Keratinocyte (primary cell): ENCODE results near the gene FOS. TPM values are rescaled to one million over a fixed set of nuclear protein-coding genes. Genes with fewer than 3 reads are reported as not detected.

Experiments
- DNase-seq: peaks from one replicate; pipeline ENCODE4 v3.0.0-alpha.2; 2011; ENCODE audit warnings: low read depth, missing footprints, low spot score
- FAIRE-seq: peaks from 2 replicates; lab custom pipeline; 2011; peaks lifted over from hg19 to GRCh38; lab: Jason Lieb, UNC
- H2AFZ ChIP-seq: 2 replicates; pipeline ENCODE4 v1.6.0; 2012; ENCODE audit warnings: low read length, control low read depth, inconsistent platforms; ENCODE audit not compliant: control insufficient read depth
- H3K27ac ChIP-seq: 2 replicates; pipeline ENCODE4 v1.5.1; 2011; ENCODE audit warnings: low read length; ENCODE audit not compliant: control insufficient read depth, insufficient read depth
- H3K27me3 ChIP-seq: 3 replicates; pipeline ENCODE4 v1.6.0; 2011; ENCODE audit warnings: low read length; ENCODE audit not compliant: control insufficient read depth, insufficient read depth; ENCODE audit errors: extremely low read depth
- H3K36me3 ChIP-seq, 2 experiments: 2 replicates in 1 of 2; 3 replicates in 1 of 2; pipeline ENCODE4 v1.5.1; 2011; ENCODE audit warnings: low read length in 2 of 2, mild to moderate bottlenecking in 1 of 2; ENCODE audit not compliant: control insufficient read depth in 2 of 2, insufficient read depth in 2 of 2; ENCODE audit errors: extremely low read depth in 1 of 2
- H3K4me1 ChIP-seq: 3 replicates; pipeline ENCODE4 v1.5.1; 2011; ENCODE audit warnings: low read length; ENCODE audit not compliant: control insufficient read depth, insufficient read depth; ENCODE audit errors: extremely low read depth
- H3K4me2 ChIP-seq: 3 replicates; pipeline ENCODE4 v1.6.0; 2011; ENCODE audit warnings: low read depth, low read length; ENCODE audit not compliant: control insufficient read depth, insufficient read depth; ENCODE audit errors: extremely low read depth
- H3K4me3 ChIP-seq, 3 experiments: fragments of 200-600 bp in 1 of 3; sonication (generic) in 1 of 3; 2 replicates in 2 of 3; 3 replicates in 1 of 3; pipeline ENCODE4 v1.5.1; 2011 to 2016; ENCODE audit warnings: low read length in 3 of 3, mild to moderate bottlenecking in 3 of 3, control low read depth in 2 of 3, inconsistent platforms in 1 of 3, low read depth in 1 of 3, mixed read lengths in 1 of 3, mixed run types in 1 of 3, moderate library complexity in 1 of 3; ENCODE audit not compliant: control insufficient read depth in 2 of 3, insufficient read depth in 2 of 3; ENCODE audit errors: extremely low read depth in 1 of 3
- H3K79me2 ChIP-seq: 2 replicates; pipeline ENCODE4 v1.6.0; 2012; ENCODE audit warnings: low read length; ENCODE audit not compliant: control insufficient read depth, insufficient read depth
- H3K9ac ChIP-seq: 3 replicates; pipeline ENCODE4 v1.6.0; 2011; ENCODE audit warnings: low read length; ENCODE audit not compliant: control insufficient read depth, insufficient read depth; ENCODE audit errors: extremely low read depth
- H3K9me1 ChIP-seq: 3 replicates; pipeline ENCODE4 v1.6.0; 2011; ENCODE audit warnings: low read length; ENCODE audit not compliant: control insufficient read depth, insufficient read depth; ENCODE audit errors: extremely low read depth
- H3K9me3 ChIP-seq: 2 replicates; pipeline ENCODE4 v1.5.1; 2012; ENCODE audit warnings: low read depth, low read length; ENCODE audit not compliant: control insufficient read depth
- H4K20me1 ChIP-seq: 3 replicates; pipeline ENCODE4 v1.6.0; 2011; ENCODE audit warnings: low read length; ENCODE audit not compliant: control insufficient read depth, insufficient read depth; ENCODE audit errors: extremely low read depth
- CTCF ChIP-seq, 3 experiments: IDR thresholded peaks in 1 of 3; conservative IDR thresholded peaks in 1 of 3; optimal IDR thresholded peaks in 1 of 3; 2 replicates in 2 of 3; 3 replicates in 1 of 3; pipeline versions ENCODE3 to v1.5.1; 2011; ENCODE audit warnings: low read length in 3 of 3, mild to moderate bottlenecking in 3 of 3, moderate library complexity in 2 of 3, control low read depth in 1 of 3, inconsistent platforms in 1 of 3; ENCODE audit not compliant: insufficient read depth in 2 of 3; ENCODE audit errors: extremely low read depth in 1 of 3
- EZH2 ChIP-seq: IDR thresholded peaks from one replicate; pipeline ENCODE4 v1.6.1; 2012; ENCODE audit warnings: inconsistent platforms, mild to moderate bottlenecking, low read length, moderate library complexity
- dilution Hi-C: fragments of 300-500 bp; cut with MboI; formaldehyde crosslinking; loops from one replicate; pipeline ENCODE4 v1.7.0; 2020; ENCODE audit warnings: low sequenced_read_pairs; ENCODE audit not compliant: extremely low pct_ligation_motif_present
- polyA plus RNA-seq, 5 experiments: library from polyadenylated mRNA; depleted of rRNA in 3 of 5; stranded (reverse) in 3 of 5; stranded (forward) in 1 of 5; unstranded in 1 of 5; fragments of >200 nt; gene quantifications; 1 replicate in 1 of 5; 2 replicates in 3 of 5; 3 replicates in 1 of 5; pipeline versions ENCODE4 v1.2.1 to v1.2.3, GENCODE V29; 2011 to 2012; ENCODE audit warnings: missing spikeins in 2 of 5, low read depth in 1 of 5, low replicate concordance in 1 of 5

Gene FOS
- polyA plus RNA-seq, 1 donor (not counting 4 experiments of a cell fraction or from before 2014, with no cell fraction given), result 121 TPM

- Histone ChIP-seq H3K9me3 (no peaks in the 10 kb centered on the region), H3K79me2 (peaks cover 12% of the 10 kb centered on the region), H3K4me3 (peak overlapping the region in 1 of 3 experiments; percentile 88), H2AFZ (no peak overlapping the region), H3K36me3 (peaks cover 9 to 19% of the 10 kb centered on the region in 2 experiments), H3K9me1 (peaks cover 2% of the 10 kb centered on the region), H3K27ac (no peak overlapping the region), H3K4me1 (peaks cover 24% of the 10 kb centered on the region), H3K4me2 (peak overlapping the region; percentile 79), H4K20me1 (peaks cover 23% of the 10 kb centered on the region), H3K27me3 (no peaks in the 10 kb centered on the region), H3K9ac (peak overlapping the region; percentile 43)
- TF ChIP-seq EZH2, result no peak
- no peak for TF ChIP-seq CTCF (optimal IDR thresholded peaks at IDR 0.05 in 1 of 3, IDR thresholded peaks at IDR 0.05 in 1 of 3, conservative IDR thresholded peaks at IDR 0.05 in 1 of 3; ENCODE audit: extremely low read depth in 1 of 3, insufficient read depth in 2 of 3, low read length in 3 of 3)
- dilution Hi-C loops, result no loop called here
- DNase-seq (no peak), FAIRE-seq (no peak)
Measured at GRCh38 chr14:75280831-75281653, 2.4 kb downstream of the FOS start.

GRCh38 chr14:75281654-75282019 is 3.0 kb downstream of the FOS start:
- H3K4me3 ChIP-seq, result no peak overlapping the region
- no peak overlapping the region for H2AFZ ChIP-seq
- TF ChIP-seq EZH2, result no peak
- no peak for TF ChIP-seq CTCF (optimal IDR thresholded peaks at IDR 0.05 in 1 of 3, IDR thresholded peaks at IDR 0.05 in 1 of 3, conservative IDR thresholded peaks at IDR 0.05 in 1 of 3; ENCODE audit: extremely low read depth in 1 of 3, insufficient read depth in 2 of 3, low read length in 3 of 3)
- no peaks in the 10 kb centered on the region for H3K27me3 ChIP-seq
- H3K4me1 ChIP-seq, result peaks cover 24% of the 10 kb centered on the region
- H3K9me3 ChIP-seq, result no peaks in the 10 kb centered on the region
- DNase-seq (no peak), FAIRE-seq (no peak)
- H4K20me1 ChIP-seq, result peaks cover 23% of the 10 kb centered on the region
- no peak overlapping the region for H3K27ac ChIP-seq
- H3K4me2 ChIP-seq, result peak overlapping the region; percentile 79
- H3K9ac ChIP-seq, result no peak overlapping the region
- dilution Hi-C loops, result no loop called here
- H3K79me2 ChIP-seq, result peaks cover 12% of the 10 kb centered on the region
- H3K9me1 ChIP-seq, result peaks cover 2% of the 10 kb centered on the region
- H3K36me3 ChIP-seq, result peaks cover 9 to 19% of the 10 kb centered on the region in 2 experiments
